Measurements from ENCODE around the gene C16orf96. TPM values are rescaled to one million over a fixed set of nuclear protein-coding genes. Genes with fewer than 3 reads are reported as not detected.
"Not testable (repeated sequence)": the region's sequence is repeated elsewhere in the genome, so short reads cannot be mapped to it uniquely, and the experiment has no call there.

C16orf96 gene
- total RNA-seq, 1 donor from 2014 or later, result 0.30 TPM

DNA sequence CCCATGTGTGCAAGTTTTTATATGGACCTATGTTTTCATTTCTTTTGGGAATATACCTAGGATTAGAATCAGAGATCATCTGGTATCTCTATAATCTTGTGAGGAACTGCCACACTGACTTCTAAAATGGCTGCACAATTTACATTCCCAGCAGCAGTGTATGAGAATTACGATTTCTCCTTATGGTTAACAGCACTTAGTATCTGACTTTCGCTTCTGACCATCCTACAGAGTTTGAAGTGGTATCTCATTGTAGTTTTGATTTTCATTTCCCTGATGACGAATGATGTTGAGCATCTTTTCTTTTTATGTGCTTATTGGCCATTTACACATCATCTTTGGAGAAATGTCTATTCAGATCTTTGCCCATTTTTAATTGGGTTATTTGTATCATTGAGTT, 10.0 kb downstream of the C16orf96 start:
- no peaks in the 10 kb centered on the region for H3K36me3 Mint-ChIP-seq (ENCODE audit: low read depth)
- no peak overlapping the region for H3K27ac Mint-ChIP-seq (ENCODE audit: unreplicated experiment)
- no peak for TF ChIP-seq CTCF (conservative IDR thresholded peaks at IDR 0.05)
- no peak overlapping the region for H3K4me3 Mint-ChIP-seq
- peaks cover 1% of the 10 kb centered on the region for H3K27me3 Mint-ChIP-seq (ENCODE audit: low read depth)
- H3K9me3 Mint-ChIP-seq, result no peaks in the 10 kb centered on the region
- no peak for DNase-seq (ENCODE audit: low read depth, low spot score)
- peaks cover 16% of the 10 kb centered on the region for H3K4me1 Mint-ChIP-seq

GRCh38 chr16:4570086-4570485, 13.9 kb downstream of the C16orf96 start:
- no peaks in the 10 kb centered on the region for H3K9me3 Mint-ChIP-seq

DNA sequence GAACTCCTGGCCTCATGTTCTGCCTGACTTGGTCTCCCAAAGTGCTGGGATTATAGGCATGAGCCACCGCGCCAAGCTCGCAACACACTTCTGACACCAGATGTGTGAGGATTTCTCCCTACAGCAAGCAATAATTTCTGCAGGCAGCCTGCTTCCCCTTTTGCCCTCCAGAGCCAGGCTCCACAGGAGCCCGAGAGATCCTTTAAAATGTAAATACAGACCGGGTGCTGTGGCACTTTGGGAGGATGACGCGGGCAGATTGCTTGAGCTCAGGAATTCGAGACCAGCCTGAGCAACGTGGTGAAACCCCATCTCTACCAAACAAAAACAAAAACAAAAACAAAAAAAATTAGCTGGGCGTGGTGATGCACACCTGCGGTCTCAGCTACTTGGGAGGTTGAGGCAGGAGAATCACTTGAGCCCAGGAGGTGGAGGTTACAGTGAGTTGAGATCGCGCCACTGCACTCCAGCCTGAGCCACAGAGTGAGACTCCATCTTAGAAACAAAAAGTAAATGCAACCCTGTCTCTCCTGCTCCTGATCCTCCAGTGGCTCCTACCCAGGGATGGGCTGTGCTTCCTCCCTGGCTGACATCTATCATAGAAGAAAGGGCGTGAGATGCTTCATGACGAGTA, 14.7 kb downstream of the C16orf96 start:
- no peak overlapping the region for H3K4me3 Mint-ChIP-seq
- H3K4me1 Mint-ChIP-seq, result no peaks in the 10 kb centered on the region
- no peaks in the 10 kb centered on the region for H3K36me3 Mint-ChIP-seq (ENCODE audit: low read depth)

More at GRCh38 chr16:4570086-4570485, 13.9 kb downstream of the C16orf96 start:
- TF ChIP-seq CTCF (conservative IDR thresholded peaks at IDR 0.05), result no peak
- Mint-ChIP-seq H3K27me3 (ENCODE audit: low read depth) (peaks cover 2% of the 10 kb centered on the region), H3K27ac (ENCODE audit: unreplicated experiment) (no peak overlapping the region), H3K36me3 (ENCODE audit: low read depth) (no peaks in the 10 kb centered on the region), H3K4me1 (no peaks in the 10 kb centered on the region), H3K4me3 (no peak overlapping the region)
- DNase-seq (ENCODE audit: low read depth, low spot score), result no peak

GRCh38 chr16:4572715-4573114, 16.6 kb downstream of the C16orf96 start:
- Mint-ChIP-seq H3K36me3 (ENCODE audit: low read depth) (no peaks in the 10 kb centered on the region), H3K9me3 (no peaks in the 10 kb centered on the region), H3K27ac (ENCODE audit: unreplicated experiment) (no peak overlapping the region), H3K27me3 (ENCODE audit: low read depth) (peaks cover 2% of the 10 kb centered on the region), H3K4me3 (no peak overlapping the region), H3K4me1 (no peaks in the 10 kb centered on the region)
- no peak for DNase-seq (ENCODE audit: low read depth, low spot score)
- TF ChIP-seq CTCF (conservative IDR thresholded peaks at IDR 0.05), result no peak

More for the DNA sequence above, 14.7 kb downstream of the C16orf96 start:
- DNase-seq (ENCODE audit: low read depth, low spot score), result no peak
- Mint-ChIP-seq H3K27ac (ENCODE audit: unreplicated experiment) (no peak overlapping the region), H3K9me3 (no peaks in the 10 kb centered on the region), H3K27me3 (ENCODE audit: low read depth) (peaks cover 2% of the 10 kb centered on the region)
- no peak for TF ChIP-seq CTCF (conservative IDR thresholded peaks at IDR 0.05)

- not testable (repeated sequence) for H3K27me3 Mint-ChIP-seq (ENCODE audit: low read depth); H3K4me1 Mint-ChIP-seq; H3K4me3 Mint-ChIP-seq; H3K9me3 Mint-ChIP-seq; H3K27ac Mint-ChIP-seq (ENCODE audit: unreplicated experiment); H3K36me3 Mint-ChIP-seq (ENCODE audit: low read depth); DNase-seq (ENCODE audit: low read depth, low spot score)
Measured at GRCh38 chr16:4573926-4574325, 17.8 kb downstream of the C16orf96 start.

DNA sequence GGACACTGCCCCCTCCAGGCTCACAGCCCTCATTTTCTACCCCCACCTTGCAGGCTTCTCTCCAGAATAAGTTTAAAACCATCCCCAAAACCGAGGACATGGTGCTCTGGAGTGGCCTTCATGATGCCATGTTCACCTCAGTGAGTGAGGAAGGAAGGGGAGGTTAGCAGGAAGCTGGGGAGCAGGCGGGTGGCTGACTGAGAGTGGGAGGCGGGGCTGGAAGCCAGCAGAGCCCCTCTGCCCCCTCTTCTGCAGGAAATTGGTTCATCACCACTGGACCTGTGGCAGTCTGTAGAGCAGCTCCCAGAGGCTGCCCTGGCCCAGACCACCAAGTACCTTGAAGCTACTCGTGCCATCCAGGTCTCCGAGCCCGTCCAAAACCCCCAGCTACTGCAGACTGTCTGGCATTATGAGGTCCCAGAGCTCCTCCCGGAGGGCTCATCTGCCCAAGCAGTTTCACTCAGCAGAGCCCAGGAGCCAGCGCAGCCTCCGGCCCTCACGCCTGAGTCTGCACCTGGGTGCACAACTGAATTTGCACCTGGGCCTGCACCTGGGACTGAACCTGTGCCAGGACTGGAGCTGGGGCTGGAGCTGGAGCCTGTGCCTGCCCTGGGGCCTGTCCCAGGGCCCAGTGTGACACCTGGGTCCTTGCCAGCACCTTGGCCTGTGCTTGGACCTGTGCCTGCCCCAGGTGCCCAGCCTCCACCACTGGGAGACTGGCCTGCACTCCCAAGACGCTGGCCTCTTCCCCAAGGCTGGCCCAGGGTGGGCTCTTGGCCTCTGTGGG, 19.0 kb downstream of the C16orf96 start:
- no peaks in the 10 kb centered on the region for H3K4me1 Mint-ChIP-seq
- no peak overlapping the region for H3K4me3 Mint-ChIP-seq
- H3K27ac Mint-ChIP-seq (ENCODE audit: unreplicated experiment), result no peak overlapping the region
- no peak for DNase-seq (ENCODE audit: low read depth, low spot score)
- no peaks in the 10 kb centered on the region for H3K9me3 Mint-ChIP-seq
- TF ChIP-seq CTCF (conservative IDR thresholded peaks at IDR 0.05), result no peak
- H3K36me3 Mint-ChIP-seq (ENCODE audit: low read depth), result no peaks in the 10 kb centered on the region
- peaks cover 2% of the 10 kb centered on the region for H3K27me3 Mint-ChIP-seq (ENCODE audit: low read depth)

Measured in neural crest cell (in vitro differentiated cells).